Right ventricle myocardium inferior (tissue), 1 donor: Measurements from ENCODE around the gene STIP1. TPM values are rescaled to one million over a fixed set of nuclear protein-coding genes. Genes with fewer than 3 reads are reported as not detected.
"Not testable (repeated sequence)": the region's sequence is repeated elsewhere in the genome, so short reads cannot be mapped to it uniquely, and the experiment has no call there.

Experiments used
- ATAC-seq: fragments of 200-7000 bp; cut with Tn5 transposase; one replicate; pipeline ENCODE4 v1.9.1; 2020; ENCODE audit warnings: mild to moderate bottlenecking, moderate library complexity
- DNase-seq: peaks from one replicate; pipeline ENCODE4 v3.0.0; 2021; ENCODE audit errors: missing footprints
- intact Hi-C: fragments of 100-400 bp; cut with DNase I; formaldehyde crosslinking; loops from one replicate; pipeline ENCODE4 v1.11.0; 2022
- total RNA-seq: library from RNA; stranded (reverse); fragmentation: NEBNext Ultra II Directional; extraction: Animal tissue kit (Norgen Biotek cat#: 25700); gene quantifications from one replicate; pipeline ENCODE4 v1.2.1, GENCODE V29; 2021
- donor health status: DM: no; HTN: yes; CAD: no; lungs with severe emphysema.

Gene STIP1
- total RNA-seq, 1 donor from 2014 or later: 124 TPM

- DNase-seq (no peak), ATAC-seq (no peak)
- intact Hi-C loops: loop anchor here (2.0 to 10.0 kb wide), 2 partner anchors 317 to 389 kb away; partner anchors contain the start of gene ZFTA
Observed at GRCh38 chr11:64153812-64154211, 32.2 kb upstream of the STIP1 start.

GRCh38 chr11:64156235-64157011, 29.5 kb upstream of the STIP1 start:
- intact Hi-C loops: loop anchor here (10.0 kb wide), 1 partner anchor 392 kb away; the partner anchor contains the start of gene ZFTA
- DNase-seq (no peak), ATAC-seq (peak; percentile 76)

- intact Hi-C loops: loop anchor here (10.0 kb wide), 1 partner anchor 393 kb away; the partner anchor contains the start of gene ZFTA
Observed at GRCh38 chr11:64157631-64158394, 28.2 kb upstream of the STIP1 start.

GRCh38 chr11:64161037-64161436, 24.9 kb upstream of the STIP1 start:
- no peak for DNase-seq
- intact Hi-C loops: no loop called here
- no peak for ATAC-seq

More at GRCh38 chr11:64157631-64158394, 28.2 kb upstream of the STIP1 start:
- ATAC-seq: no peak
- no peak for DNase-seq

- intact Hi-C loops: not testable (repeated sequence)
Observed at GRCh38 chr11:64162769-64163168, 23.2 kb upstream of the STIP1 start.

GRCh38 chr11:64163951-64164350, 22.0 kb upstream of the STIP1 start:
- no peak for DNase-seq
- no peak for ATAC-seq
- intact Hi-C loops: no loop called here

More at GRCh38 chr11:64162769-64163168, 23.2 kb upstream of the STIP1 start:
- ATAC-seq, DNase-seq: not testable (repeated sequence)

- DNase-seq (no peak), ATAC-seq (peak; percentile 56)
- intact Hi-C loops: no loop called here
Observed at GRCh38 chr11:64164392-64165312, 21.3 kb upstream of the STIP1 start.

GRCh38 chr11:64165481-64165841, 20.5 kb upstream of the STIP1 start:
- DNase-seq: no peak
- ATAC-seq: peak; percentile 14
- intact Hi-C loops: no loop called here

GRCh38 chr11:64165842-64166635, 19.9 kb upstream of the STIP1 start, which contains the start of gene MACROD1:
Gene MACROD1 (minus strand): TSS chr11:64166113. CDS start chr11:64165994, 119 bp downstream.
- intact Hi-C loops: loop anchor here (2.0 kb wide), 1 partner anchor 17 kb away; no protein-coding TSS in a partner anchor
- ATAC-seq (peak; percentile 92), DNase-seq (peak; percentile 93)

GRCh38 chr11:64170419-64170818, 15.6 kb upstream of the STIP1 start:
- ATAC-seq: no peak
- intact Hi-C loops: no loop called here
- DNase-seq: no peak

GRCh38 chr11:64173616-64174355, 12.2 kb upstream of the STIP1 start:
- ATAC-seq: no peak
- intact Hi-C loops: no loop called here

GRCh38 chr11:64176751-64177150, 9.2 kb upstream of the STIP1 start:
- no peak for DNase-seq
- ATAC-seq: no peak
- intact Hi-C loops: no loop called here

More at GRCh38 chr11:64173616-64174355, 12.2 kb upstream of the STIP1 start:
- no peak for DNase-seq

- DNase-seq (no peak), ATAC-seq (no peak)
- intact Hi-C loops: no loop called here
Observed at GRCh38 chr11:64178203-64178602, 7.8 kb upstream of the STIP1 start.

- intact Hi-C loops: no loop called here
- ATAC-seq (no peak), DNase-seq (no peak)
Observed at GRCh38 chr11:64178951-64179639, 6.9 kb upstream of the STIP1 start.

GRCh38 chr11:64180891-64181290, 5.1 kb upstream of the STIP1 start:
- ATAC-seq (no peak), DNase-seq (no peak)
- intact Hi-C loops: no loop called here
